Lung (tissue), 12 donors: Measurements from ENCODE around the gene CCDC34. TPM values are rescaled to one million over a fixed set of nuclear protein-coding genes. Genes with fewer than 3 reads are reported as not detected.

Experiments used
- ATAC-seq: fragments of 200-7000 bp; cut with Tn5 transposase; one replicate; pipeline ENCODE4 v1.9.1; 2020; ENCODE audit warnings: moderate number of reproducible peaks; ENCODE audit not compliant: insufficient read depth, low FRiP score
- DNase-seq, 3 donors: peaks; one replicate each; pipeline ENCODE4 v3.0.0-alpha.2; 2013 to 2017
- H3K27ac ChIP-seq, 2 donors: one replicate each; pipeline ENCODE4 v1.5.1; 2013; ENCODE audit warnings: mild to moderate bottlenecking in 2 of 2, moderate library complexity in 2 of 2, control low read depth in 1 of 2, inconsistent platforms in 1 of 2, low read depth in 1 of 2, low read length in 1 of 2
- H3K27me3 ChIP-seq, 3 donors: one replicate each; pipeline ENCODE4 v1.5.1; 2013; ENCODE audit warnings: low read length in 2 of 3; ENCODE audit not compliant: control insufficient read depth in 3 of 3, insufficient read depth in 3 of 3
- H3K36me3 ChIP-seq, 4 donors: one replicate each; pipeline ENCODE4 v1.5.1; 2013; ENCODE audit warnings: low read length in 4 of 4, mild to moderate bottlenecking in 1 of 4, moderate library complexity in 1 of 4; ENCODE audit not compliant: control insufficient read depth in 4 of 4, insufficient read depth in 4 of 4
- H3K4me1 ChIP-seq, 5 donors: one replicate each; pipeline ENCODE4 v1.5.1; 2013; ENCODE audit warnings: low read length in 5 of 5, mild to moderate bottlenecking in 2 of 5, moderate library complexity in 1 of 5; ENCODE audit not compliant: control insufficient read depth in 5 of 5, insufficient read depth in 5 of 5
- H3K4me3 ChIP-seq: one replicate; pipeline ENCODE4 v1.5.1; 2013; ENCODE audit warnings: mild to moderate bottlenecking, control low read depth, moderate library complexity
- H3K9ac ChIP-seq, 2 donors: one replicate each; pipeline ENCODE4 v1.5.1; 2013; ENCODE audit warnings: low read length in 2 of 2, control low read depth in 1 of 2; ENCODE audit not compliant: insufficient read depth in 1 of 2
- H3K9me3 ChIP-seq, 4 donors: one replicate each; pipeline ENCODE4 v1.5.1; 2013; ENCODE audit warnings: low read length in 3 of 4, mild to moderate bottlenecking in 1 of 4, moderate library complexity in 1 of 4; ENCODE audit not compliant: control insufficient read depth in 4 of 4, insufficient read depth in 3 of 4
- WGBS, 2 donors: extraction: QIAGEN DNeasy Blood & Tissue Kit; methylation state at CpG; one replicate each; pipeline ENCODE4 v1.1.7; 2013; 5-methylcytosine and 5-hydroxymethylcytosine counted together
- polyA plus RNA-seq, 2 donors: library from polyadenylated mRNA; stranded (reverse); fragments of 200-250 nt; gene quantifications; one replicate each; pipeline ENCODE4 v1.2.1, GENCODE V29; 2013
- total RNA-seq, 2 donors: library from RNA; depleted of rRNA in 1 of 2; stranded (reverse); fragments of >200 nt in 1 of 2; gene quantifications; one replicate each; pipeline ENCODE4 v1.2.1, GENCODE V29; 2014 to 2021
- TF ChIP-seq, protein P1 (sequence below): IDR thresholded peaks from 2 replicates; pipeline ENCODE4 v1.5.1; 2012; ENCODE audit warnings: mild to moderate bottlenecking; ENCODE audit errors: control extremely low read depth, extremely low read depth
- donor health status: control.
- donor health status: control.
- donor health status: Bipolar disorder and iron deficiency.
- donor health status: healthy.
- donor health status: DM: yes; HTN: yes; CAD: no.

Gene CCDC34
- total and polyA plus RNA-seq, 4 donors = 2.3 to 4.0 (median 3.5) TPM

DNA sequence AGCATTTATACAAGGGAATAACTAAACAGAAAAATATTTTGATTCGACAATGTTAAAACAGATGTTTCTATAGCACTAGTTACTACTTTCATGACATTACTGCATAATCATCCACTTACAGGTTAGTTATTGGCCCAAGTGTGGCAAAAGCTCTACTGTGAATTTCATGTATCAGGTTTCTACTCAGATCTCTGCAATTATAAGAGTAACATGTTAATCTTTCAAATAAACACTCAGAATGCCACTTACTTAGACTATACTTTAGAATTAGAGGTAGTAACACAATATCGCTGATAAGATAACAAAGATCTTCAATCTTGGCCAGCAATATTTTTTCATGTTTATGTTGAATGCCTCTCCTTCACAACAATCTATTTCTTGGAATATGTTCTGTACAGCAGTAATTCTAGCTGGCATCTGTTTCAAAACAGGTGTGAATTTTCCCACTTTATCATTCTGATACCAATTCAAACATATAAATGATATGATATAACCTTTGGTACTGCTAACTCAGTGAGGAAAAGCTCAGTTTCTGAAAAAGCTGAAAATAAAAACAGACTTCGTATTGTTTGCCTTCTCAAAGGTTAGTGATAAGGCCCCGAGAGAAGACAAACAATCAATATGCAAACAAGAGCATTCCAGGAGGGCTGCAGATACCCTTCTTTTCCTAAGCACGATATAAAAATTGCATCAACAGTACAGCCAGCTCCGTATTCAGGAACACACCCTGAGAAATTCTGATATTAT is 11.0 kb upstream of the CCDC34 start:
- WGBS, 2 donors = 65 to 78% methylated on average over 6 of the region's 6 CpGs
- DNase-seq (no peak), ATAC-seq (no peak)
- Histone ChIP-seq H3K27me3 (peaks cover 0 to 25% (median 0%) of the 10 kb centered on the region in 3 donors), H3K9ac (no peak overlapping the region), H3K4me3 (no peak overlapping the region), H3K4me1 (peaks cover 0 to 10% (median 0%) of the 10 kb centered on the region in 5 donors), H3K9me3 (no peaks in the 10 kb centered on the region), H3K36me3 (peaks cover 0 to 7% (median 4%) of the 10 kb centered on the region in 4 donors), H3K27ac (no peak overlapping the region)
- TF ChIP-seq, protein P1, sequence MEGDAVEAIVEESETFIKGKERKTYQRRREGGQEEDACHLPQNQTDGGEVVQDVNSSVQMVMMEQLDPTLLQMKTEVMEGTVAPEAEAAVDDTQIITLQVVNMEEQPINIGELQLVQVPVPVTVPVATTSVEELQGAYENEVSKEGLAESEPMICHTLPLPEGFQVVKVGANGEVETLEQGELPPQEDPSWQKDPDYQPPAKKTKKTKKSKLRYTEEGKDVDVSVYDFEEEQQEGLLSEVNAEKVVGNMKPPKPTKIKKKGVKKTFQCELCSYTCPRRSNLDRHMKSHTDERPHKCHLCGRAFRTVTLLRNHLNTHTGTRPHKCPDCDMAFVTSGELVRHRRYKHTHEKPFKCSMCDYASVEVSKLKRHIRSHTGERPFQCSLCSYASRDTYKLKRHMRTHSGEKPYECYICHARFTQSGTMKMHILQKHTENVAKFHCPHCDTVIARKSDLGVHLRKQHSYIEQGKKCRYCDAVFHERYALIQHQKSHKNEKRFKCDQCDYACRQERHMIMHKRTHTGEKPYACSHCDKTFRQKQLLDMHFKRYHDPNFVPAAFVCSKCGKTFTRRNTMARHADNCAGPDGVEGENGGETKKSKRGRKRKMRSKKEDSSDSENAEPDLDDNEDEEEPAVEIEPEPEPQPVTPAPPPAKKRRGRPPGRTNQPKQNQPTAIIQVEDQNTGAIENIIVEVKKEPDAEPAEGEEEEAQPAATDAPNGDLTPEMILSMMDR = no peak

DNA sequence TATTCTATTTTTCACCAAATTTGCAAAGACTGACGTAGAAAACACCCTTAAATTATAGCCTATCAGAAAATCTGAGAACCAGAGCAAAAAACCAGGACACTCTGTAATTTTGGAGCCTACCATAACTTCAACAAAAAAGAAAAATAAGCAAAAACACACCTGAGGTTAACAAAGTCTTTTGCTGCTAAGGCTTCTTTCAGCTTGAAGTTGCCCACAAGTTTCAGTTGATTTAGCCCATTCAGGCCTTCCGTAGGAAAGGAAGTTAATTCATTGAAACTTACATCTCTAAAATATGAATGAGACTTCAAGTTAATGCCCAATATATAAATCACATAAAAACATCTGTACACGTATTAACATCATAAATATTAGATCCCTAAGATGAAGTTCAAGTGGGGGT is 10.4 kb upstream of the CCDC34 start:
- TF ChIP-seq, protein P1 = no peak
- WGBS, 2 donors = 90 to 92% methylated on average over 3 of the region's 3 CpGs
- no peak overlapping the region for H3K27ac ChIP-seq
- DNase-seq (no peak), ATAC-seq (no peak)
- H3K4me1 ChIP-seq = peaks cover 0 to 10% (median 0%) of the 10 kb centered on the region in 5 donors
- H3K27me3 ChIP-seq = peaks cover 0 to 22% (median 0%) of the 10 kb centered on the region in 3 donors
- no peak overlapping the region for H3K9ac ChIP-seq
- peaks cover 0 to 11% (median 4%) of the 10 kb centered on the region in 4 donors for H3K36me3 ChIP-seq
- H3K9me3 ChIP-seq = no peaks in the 10 kb centered on the region
- no peak overlapping the region for H3K4me3 ChIP-seq

DNA sequence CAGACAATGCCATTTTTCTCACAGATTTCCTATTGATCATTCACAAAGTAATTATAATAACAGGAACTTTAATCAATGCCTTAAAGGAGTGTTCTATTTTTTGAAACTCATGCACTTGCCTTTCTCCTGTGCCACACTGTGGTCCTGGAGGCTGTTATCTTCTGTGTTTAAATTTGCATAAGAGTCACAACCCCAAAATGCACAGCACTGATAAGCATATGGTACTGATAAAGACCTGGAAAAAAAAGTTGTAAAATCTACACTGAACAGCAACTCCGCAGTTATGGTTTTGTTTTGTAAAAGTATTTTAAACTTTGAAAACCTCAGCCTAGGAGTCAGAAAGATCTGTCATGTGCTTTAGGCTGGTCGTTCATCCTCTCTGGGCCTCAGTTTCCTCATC is 9.1 kb upstream of the CCDC34 start:
- 87 to 91% methylated on average over 2 of the region's 2 CpGs for whole genome bisulfite sequencing, 2 donors
- TF ChIP-seq, protein P1 = no peak
- Histone ChIP-seq H3K4me3 (no peak overlapping the region), H3K9ac (no peak overlapping the region), H3K4me1 (peaks cover 0 to 10% (median 0%) of the 10 kb centered on the region in 5 donors), H3K9me3 (no peaks in the 10 kb centered on the region), H3K36me3 (peaks cover 2 to 19% (median 8%) of the 10 kb centered on the region in 4 donors), H3K27me3 (peaks cover 0 to 32% (median 0%) of the 10 kb centered on the region in 3 donors), H3K27ac (no peak overlapping the region)
- no peak for DNase-seq
- no peak for ATAC-seq
